Upper lobe of left lung (tissue), 4 donors: ENCODE results near the gene AGRN.

Source experiments
- CTCF ChIP-seq, 6 experiments: fragments of 450-650 bp in 4 of 6; fragments of 200-600 bp in 2 of 6; sonication (generic) in 2 of 6; IDR thresholded peaks; one replicate each; pipeline ENCODE4 v1.5.1; 2016 to 2019; ENCODE audit warnings: antibody characterized with exemption in 6 of 6
- EP300 ChIP-seq, 4 donors: sonication (generic); formaldehyde crosslinking; IDR thresholded peaks; one replicate each; pipeline ENCODE4 v1.5.1; 2017; ENCODE audit warnings: antibody characterized with exemption in 4 of 4, control low read depth in 2 of 4
- POLR2A ChIP-seq, 4 donors: fragments of 450-650 bp; IDR thresholded peaks; one replicate each; pipeline ENCODE4 v1.5.1; 2016 to 2017; ENCODE audit warnings: antibody characterized with exemption in 4 of 4, mild to moderate bottlenecking in 2 of 4

- TF ChIP-seq CTCF (IDR thresholded peaks at IDR 0.05) (no peak), POLR2A (IDR thresholded peaks at IDR 0.05) (no peak), EP300 (IDR thresholded peaks at IDR 0.05) (no peak)
These were observed 41.7 kb upstream of the AGRN start for GRCh38 chr1:978069-978834.
